Forelimb muscle (tissue), 1 donor: ENCODE results near the gene ABLIM2. TPM values are rescaled to one million over a fixed set of nuclear protein-coding genes. Genes with fewer than 3 reads are reported as not detected.
"Not testable (repeated sequence)": the region's sequence is repeated elsewhere in the genome, so short reads cannot be mapped to it uniquely, and the experiment has no call there.

Experiments used
- DNase-seq: peaks from one replicate; pipeline ENCODE4 v3.0.0-alpha.2; 2013; ENCODE audit warnings: low read depth
- polyA plus RNA-seq: library from polyadenylated mRNA; unstranded; fragments of 120-200 nt; gene quantifications from one replicate; pipeline ENCODE4 v1.2.1, GENCODE V29; 2013; ENCODE audit not compliant: insufficient read length

Gene ABLIM2
- polyA plus RNA-seq, 1 donor, result 17.0 TPM

DNA sequence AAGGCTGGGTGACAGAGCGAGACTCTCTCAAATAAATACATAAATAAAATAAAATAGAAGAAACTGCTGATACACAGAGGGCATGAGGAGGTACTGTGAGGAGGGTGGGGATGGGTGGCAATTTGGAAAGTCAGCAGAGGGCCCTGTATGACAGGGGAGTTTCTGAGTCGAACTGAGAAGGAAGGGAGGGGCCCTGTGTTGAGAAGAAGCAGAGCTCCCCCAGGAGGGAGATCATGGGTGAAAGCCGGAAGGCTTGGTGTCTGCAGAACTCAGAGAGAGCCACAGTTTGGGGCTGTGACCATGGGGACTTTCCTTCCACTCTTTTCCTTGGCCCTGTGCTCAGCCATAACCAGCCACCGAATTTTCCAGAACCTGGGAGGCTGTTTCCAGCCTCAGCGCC is 194.2 kb downstream of the ABLIM2 start:
- no peak for DNase-seq

- DNase-seq, result no peak
These were observed 194.9 kb downstream of the ABLIM2 start for GRCh38 chr4:7963691-7964090.

- DNase-seq, result no peak
These were observed 195.8 kb downstream of the ABLIM2 start for GRCh38 chr4:7962609-7963508.

DNA sequence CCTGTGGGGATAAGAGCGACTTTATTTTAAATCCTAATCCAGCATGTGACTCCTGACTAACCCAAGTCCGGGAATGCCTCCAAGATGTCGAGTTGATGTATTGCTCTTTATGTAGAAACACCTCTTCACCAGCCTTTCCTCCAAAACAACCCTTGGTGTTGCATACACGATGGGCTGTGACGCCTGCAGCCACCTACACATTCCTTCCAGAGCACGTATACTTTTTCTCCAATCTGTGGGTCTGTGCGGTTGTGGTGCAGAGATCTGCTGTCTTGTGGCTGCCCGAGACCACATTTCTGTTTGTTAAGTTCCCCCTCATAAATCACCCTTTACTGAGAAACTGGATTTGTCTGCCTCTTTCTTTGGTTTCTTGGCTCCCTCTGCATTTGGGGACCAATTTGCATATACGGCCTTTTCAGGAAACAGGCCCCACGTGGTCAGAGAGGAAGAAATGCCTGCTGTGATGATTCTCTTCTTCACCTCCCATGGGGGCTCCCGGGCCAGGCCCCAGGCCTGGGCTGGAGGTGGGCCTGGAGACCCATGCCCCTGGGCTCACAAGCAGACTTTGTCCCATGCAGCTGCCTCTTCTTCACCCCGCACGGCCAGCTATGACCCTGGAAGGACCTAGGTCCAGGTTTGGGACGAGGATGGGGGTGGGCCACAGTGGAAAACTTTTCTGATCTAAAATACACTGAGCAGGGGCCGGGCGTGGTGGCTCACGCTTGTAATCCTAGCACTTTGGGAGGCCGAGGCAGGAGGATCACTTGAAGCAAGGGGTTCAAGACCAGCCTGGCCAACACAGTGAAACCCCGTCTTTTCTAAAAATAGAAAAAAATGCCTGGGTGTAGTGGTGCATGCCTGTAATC is 197.6 kb downstream of the ABLIM2 start:
- DNase-seq, result no peak

GRCh38 chr4:7960017-7960789 is 198.4 kb downstream of the ABLIM2 start:
- no peak for DNase-seq

DNA sequence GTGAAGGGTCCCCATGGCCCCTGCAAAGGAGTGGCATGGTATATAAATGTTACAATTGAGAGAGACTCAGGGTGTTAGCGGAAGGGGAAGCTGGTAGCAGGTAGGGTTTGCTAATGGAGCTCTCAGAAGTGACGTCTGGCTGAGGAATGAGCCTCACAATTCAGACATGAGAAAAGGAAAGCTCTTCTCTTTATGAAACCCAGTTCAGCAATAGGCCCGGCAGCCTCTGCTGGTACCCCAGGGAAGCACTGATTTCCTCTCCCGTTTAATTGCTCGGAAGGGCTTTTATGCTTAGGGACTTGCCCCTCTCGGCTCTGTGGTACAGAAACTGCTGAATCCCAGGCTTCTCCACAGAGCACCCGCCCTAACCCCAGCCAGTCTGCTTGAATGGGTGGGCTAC is 199.5 kb downstream of the ABLIM2 start:
- DNase-seq, result no peak

DNA sequence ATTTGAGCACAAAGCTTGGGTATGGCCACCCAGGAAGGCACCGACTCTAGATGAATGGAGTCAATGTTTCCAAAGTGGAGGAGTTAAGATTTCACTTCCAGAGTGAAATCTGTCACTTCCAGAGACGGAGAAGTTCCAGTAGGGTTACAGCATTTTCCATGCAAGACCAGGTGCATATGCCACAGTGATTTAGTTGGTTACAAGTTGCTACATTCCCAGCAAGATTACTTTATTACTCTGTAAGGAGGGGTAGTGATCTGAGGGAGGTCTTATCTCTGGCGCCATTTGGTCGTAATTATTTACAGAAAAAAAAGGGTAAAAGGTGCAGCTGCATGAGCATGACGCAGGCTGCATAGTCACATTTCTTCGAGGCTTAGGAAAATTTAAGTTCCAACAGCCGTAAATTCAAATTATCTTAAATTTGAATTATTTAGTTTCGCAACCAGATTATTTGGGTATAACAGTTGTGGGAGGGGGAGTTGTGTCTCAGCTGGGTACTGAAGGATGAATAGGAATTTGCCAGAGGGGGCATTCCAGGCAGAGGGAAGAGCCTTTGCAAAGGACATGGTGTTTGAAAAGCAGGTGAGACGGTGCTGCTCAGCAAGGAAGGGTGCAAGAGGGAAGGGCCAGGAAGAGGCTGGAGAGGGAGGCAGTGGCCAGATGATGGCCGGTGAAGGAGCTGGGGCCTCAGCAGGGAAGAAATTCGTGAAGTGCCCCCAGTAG is 201.5 kb downstream of the ABLIM2 start:
- DNase-seq, result no peak

- DNase-seq, result no peak
These were observed 202.3 kb downstream of the ABLIM2 start for GRCh38 chr4:7956270-7956808.

GRCh38 chr4:7955393-7955792 is 203.2 kb downstream of the ABLIM2 start:
- no peak for DNase-seq

GRCh38 chr4:7952615-7953014 is 206.0 kb downstream of the ABLIM2 start:
- no peak for DNase-seq

GRCh38 chr4:7950301-7951092 is 208.1 kb downstream of the ABLIM2 start:
- no peak for DNase-seq

DNA sequence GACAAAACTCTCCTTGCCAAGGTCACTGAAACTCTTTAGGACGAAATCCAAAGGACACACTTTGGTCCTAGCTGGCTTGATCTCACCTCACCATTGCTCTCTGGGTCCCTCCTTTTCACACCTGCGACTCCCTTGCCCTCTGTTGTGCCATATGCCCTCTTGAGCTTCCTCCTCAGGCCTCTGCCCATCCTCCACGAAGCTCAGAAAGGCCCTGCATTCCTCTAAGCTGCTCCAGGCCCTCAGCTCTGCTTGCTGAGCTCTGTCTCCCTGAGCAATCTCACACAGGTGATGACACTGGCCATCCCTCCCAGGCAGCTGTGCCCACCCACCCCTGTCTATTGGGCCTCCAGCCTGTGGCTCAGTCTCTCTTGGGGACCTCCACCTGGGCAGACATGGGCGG is 208.9 kb downstream of the ABLIM2 start:
- no peak for DNase-seq

- no peak for DNase-seq
These were observed 210.7 kb downstream of the ABLIM2 start for GRCh38 chr4:7947927-7948326.

GRCh38 chr4:7945709-7946380 is 212.8 kb downstream of the ABLIM2 start:
- no peak for DNase-seq

- DNase-seq, result no peak
These were observed 213.9 kb downstream of the ABLIM2 start for GRCh38 chr4:7944599-7945220.

DNA sequence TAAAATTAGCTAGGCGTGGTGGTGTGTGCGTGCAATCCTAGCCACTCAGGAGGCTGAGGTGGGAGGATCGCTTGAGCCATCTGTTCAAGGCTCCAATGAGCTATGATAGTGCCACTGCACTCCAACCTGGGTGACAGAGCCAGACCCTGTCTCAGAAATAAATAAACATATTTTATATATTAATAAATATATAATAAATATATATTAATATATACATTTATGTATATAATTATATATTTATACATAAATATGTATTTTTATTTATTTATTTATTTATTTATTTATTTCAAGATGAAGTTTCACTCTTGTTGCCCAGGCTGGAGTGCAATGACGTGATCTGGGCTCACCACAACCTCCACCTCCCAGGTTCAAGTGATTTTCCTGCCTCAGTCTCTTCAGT is 214.9 kb downstream of the ABLIM2 start:
- not testable (repeated sequence) for DNase-seq

GRCh38 chr4:7943211-7943610 is 215.4 kb downstream of the ABLIM2 start:
- DNase-seq, result no peak

DNA sequence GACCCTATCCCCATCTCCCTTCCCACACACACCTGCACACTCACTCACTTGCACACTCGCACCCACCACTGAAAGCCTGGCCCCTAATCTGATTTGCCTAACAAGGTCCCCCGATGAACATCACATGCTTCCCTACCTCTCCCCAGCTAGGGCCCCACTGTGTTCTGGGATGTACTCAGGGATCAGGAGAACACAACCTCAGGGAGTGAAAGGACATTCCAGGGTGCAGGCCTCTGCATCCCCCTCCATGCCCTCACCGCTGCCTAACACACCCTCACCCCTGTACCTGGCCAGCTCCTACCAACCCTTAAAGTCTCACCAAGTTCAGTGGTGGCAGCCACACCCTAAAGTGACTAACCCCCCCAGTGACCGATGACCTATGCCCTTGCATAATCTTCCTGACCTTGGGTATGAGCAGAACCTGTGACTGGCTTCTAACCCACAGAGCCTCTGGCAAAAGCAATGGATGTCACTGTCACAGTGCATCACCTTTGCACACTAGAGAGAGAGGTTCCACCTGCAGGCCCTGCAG is 216.6 kb downstream of the ABLIM2 start:
- DNase-seq, result no peak
